ENCODE data around the gene CSMD2.

Gene CSMD2

GRCh38 chr1:33990281-33990680, 174.7 kb downstream of the CSMD2 start:
- no peak for DNase-seq

DNA sequence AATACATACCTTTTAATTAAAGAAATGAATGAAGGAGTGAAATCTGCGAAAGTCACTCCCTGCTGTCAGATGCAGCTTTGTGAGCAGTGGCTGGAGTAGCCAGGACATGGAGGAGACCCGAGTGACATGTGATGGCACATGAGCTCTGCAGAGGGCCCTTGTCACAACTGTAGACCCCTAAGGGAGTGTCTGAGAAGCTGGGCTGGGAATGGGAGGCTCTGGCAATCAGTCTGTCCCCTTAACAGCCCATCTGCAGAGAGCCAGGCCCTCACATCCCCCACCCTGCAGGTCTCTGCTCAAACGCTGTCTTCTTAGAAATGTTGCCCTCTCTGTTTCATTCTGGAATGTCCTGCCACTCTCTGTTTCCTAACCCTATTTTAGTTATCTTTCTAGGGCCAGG, 176.9 kb downstream of the CSMD2 start:
- no peak for DNase-seq

DNA sequence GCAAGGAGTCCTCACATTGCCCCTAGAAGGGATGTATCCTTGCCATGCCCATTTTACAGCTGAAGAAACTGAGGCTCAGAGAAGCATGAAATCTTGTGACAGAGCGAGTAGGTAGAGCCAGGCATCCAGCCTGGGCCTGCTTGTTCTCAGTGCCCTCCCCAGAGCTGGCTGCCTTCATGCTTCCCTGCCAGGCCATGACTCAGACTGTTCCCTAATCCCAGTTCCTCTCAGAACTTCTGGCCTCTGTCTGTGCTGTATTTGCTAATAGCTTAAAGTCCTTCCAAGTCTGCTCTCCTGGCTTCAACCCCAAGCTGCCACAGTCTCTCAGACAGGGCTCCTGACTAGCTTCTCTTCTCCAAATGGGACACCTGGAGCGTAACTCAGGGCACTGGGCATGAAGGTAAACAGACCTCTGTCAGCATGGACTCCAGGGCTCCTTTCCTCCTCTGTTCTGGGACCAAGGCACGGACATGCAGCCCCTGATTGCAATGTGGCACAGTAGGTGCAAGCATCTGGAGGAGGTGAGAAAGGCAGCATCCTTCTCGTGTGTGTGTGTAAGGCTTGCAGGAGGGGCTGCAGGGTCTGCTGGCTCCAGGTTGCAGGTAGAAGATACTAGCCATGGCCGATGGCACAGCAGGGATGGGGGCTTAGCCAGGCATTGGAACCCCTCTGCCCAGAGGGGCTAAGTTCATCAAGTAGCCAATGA, 178.5 kb downstream of the CSMD2 start:
- no peak for DNase-seq

DNA sequence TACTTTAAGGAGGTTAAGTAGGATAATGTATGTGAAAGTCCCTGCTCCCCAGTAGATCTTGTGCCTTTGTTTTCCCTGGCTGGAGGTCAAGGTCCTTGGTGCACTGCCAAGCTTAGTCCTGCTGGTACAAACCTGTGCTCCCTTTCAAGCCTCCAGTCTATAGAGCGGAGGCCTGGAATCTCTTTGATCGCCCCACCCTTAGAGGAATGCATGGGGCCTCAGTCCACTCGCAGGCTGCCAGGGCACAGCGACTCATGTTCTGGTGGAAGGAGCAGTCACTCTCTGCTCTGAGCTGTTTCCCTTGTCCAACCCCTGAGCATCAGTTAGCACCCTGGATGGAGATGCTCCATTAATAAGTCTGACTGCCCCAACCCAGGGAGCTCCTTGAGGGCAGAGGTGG, 179.4 kb downstream of the CSMD2 start:
- DNase-seq: no peak

DNA sequence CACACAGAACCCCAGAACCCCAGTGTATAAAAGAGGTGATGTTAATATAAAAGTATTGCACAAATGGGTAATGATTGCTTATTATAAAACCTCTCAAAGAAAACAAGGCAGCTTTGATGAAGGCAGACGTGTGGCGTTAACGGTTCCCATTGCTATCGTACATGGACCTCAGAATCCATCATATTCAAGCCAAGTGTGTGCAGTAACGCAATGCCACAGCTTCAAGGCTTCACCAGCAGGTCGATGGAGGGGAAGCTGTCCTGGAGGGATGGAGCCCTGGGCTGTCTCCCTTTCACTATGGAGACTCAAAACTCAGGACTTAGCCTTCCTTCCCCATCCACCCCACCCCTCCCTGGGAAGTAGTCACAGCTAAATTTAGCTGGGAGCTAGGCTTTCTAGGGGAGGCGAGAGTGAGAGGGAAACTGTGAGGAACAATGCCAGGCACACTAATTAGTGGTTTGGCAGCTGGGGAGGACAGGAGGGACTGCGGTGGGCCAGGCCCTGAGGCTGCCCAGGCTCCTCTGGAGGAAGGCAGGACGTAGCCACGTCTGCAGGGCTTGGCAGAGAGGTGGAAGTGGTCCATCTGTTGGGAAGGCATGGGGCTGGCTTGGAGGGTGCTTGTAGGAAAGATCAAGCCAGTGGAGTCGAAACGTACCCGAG, 180.0 kb downstream of the CSMD2 start:
- DNase-seq: no peak

DNA sequence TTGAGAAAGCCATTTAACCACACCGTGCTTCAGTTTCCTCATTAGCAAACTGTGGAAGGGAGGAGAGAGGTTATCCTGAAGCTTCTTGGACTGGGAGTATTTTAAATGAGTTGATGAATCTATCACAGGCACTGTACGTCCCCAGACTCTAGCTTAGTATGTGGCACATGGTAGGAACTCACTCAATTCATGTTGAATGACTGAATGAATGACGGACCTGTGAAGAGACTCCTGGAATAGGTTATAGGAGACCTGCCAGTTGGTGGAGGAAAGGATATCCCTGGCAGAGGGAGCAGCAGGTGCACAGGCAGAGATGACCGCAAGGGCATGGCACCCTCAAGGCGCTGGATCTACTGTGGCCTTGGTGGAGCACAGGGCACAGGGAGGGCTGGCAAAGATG, 182.6 kb downstream of the CSMD2 start:
- no peak for DNase-seq

- DNase-seq: no peak
These were observed 185.7 kb downstream of the CSMD2 start for GRCh38 chr1:33979341-33979740.

- DNase-seq: no peak
These were observed 189.1 kb downstream of the CSMD2 start for GRCh38 chr1:33975961-33976360.

DNA sequence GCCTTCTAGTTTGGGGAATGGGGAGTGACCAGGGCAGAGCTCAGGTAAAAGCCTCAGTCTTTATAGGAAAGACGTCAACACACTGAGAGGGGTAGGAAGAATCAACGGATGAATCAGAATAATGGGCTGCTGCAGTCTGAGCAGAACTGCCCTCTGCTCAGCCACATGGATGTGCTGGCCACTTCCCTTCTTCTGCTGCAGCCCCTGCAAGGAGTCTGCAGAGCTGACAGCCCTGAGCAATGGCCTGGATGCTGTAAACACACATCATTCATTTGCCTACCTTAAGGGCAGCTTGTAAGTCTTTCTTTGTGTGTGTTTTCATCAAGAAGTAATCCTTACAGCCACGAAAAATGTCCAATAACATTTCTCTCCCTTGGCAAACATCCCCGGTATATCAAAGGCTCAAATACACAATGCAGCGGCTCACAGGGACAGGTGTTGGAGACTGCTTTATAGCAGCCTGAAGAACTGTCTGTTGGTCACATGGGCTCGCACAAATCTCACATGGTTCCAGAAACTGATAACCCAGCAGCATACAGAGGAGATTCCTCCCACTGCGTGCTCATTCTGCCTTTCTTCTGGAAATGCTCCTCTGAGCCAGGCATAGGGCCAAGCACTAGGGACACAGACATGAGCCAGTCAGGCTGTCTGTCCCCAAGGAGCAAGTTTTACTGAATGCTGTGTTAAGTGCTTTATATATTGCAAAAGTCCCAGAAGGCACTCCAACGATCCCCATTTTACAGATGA, 191.1 kb downstream of the CSMD2 start:
- DNase-seq: no peak

DNA sequence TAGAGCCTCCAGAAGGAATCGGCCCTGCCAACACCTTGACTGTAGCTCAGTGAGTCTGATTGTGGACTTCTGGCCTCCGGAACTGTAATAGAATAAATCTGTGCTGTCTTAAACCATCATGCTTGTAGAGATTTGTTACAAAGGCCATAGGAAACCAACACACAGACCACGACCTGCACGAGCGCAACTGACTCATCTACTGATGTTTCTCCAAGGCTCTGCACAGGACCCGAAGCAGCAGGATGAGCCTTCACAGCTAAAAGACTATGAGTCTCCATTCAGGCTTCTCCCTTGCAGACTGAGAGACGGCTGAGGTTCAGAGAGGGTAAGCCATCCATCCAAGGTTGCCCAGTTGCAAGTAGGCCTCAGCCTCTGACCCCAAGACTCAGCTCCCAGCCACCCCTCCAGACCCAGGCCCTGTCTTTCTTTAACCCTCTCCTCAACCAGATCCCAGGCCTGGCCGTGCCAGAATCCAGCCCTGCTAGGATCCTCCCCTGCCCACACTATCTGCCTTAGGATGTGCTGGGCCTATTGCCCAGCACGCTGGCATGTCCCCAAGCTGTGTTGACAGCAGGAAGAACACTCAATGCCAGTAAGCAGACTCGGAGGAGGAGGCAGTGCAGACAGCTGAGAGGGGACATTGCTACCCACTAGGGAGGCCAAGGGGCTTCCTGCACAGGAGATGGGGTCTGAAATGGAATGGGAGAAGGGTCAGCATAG, 192.2 kb downstream of the CSMD2 start:
- DNase-seq: no peak

DNA sequence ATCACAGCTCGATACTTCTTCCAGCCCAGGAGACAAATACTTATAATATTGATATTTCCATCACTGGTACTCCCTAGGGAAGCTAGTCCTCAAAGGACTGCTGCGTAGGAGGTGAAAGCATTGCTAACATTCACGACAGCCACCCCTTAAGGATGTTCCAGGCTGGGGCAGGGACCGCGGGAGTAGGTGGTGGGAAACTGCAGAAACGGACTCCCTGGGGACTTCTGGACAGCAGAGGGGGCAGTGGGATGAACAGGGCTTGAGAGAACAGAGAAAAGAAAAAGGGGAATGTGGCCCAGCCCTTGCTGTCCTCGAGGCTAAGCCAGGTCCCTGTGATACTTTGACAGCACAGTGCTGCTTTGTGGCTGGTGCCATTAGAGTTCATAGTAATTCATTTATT, 193.1 kb downstream of the CSMD2 start:
- DNase-seq: no peak

- no peak for DNase-seq
These were observed 193.9 kb downstream of the CSMD2 start for GRCh38 chr1:33971018-33971710.

GRCh38 chr1:33970148-33970825, 194.7 kb downstream of the CSMD2 start:
- no peak for DNase-seq

DNA sequence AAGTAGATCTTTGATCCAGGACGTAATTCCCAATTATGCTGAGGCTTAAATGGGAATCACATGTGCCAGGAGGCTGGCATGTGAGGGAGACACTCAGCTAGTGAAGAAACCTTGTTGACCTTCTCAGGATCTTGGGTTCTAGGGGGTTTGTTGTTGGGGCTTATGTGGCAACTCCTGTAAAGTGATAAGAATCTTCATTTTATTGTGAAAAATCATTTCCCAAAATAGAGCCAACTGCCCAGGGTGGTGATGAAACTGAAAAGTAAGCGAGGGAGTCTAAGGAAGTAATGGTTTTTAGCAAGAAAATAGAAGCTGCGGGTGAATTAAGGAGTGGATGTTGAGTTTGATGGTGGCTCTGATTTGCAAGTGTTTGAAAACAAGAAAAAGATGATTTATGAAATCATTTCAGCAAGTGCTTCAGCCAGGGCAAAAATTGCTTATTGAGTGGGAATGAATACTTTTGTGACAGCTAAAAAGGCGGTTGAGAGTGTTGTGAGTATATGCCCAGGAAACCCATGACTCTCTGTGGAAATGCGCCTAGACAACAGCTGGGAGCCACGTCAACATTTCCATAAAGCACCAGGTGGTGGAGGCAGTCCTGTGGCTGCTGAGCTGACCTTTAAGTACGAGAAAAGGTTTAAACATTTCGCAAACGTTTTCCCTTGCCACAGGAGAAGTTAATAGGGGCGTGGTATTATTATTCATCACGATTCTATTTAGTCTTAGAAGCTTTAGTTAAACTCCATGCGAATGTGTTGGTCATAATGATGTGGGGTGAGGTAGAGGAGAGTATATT, 198.5 kb downstream of the CSMD2 start:
- peak; percentile 25 for DNase-seq

DNA sequence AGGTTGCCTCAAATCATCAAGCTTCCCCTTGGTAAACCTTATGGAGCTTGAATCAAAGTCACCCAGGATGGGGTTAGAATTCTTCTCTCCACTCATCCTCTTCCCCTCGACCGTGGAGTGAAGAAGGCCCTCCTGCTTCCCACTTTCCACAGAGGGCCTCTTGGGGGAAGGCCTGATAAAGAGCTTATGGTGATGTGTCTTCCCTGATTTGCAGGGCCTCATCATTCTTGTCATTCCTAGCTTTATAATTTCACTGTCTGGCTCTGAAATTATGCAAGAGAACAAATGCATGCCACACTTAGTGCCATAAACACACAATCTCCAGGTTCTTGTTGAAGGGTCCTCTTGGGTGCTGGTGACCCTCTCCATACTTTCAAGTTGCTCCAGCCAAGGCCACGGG, 199.9 kb downstream of the CSMD2 start:
- DNase-seq: no peak

DNA sequence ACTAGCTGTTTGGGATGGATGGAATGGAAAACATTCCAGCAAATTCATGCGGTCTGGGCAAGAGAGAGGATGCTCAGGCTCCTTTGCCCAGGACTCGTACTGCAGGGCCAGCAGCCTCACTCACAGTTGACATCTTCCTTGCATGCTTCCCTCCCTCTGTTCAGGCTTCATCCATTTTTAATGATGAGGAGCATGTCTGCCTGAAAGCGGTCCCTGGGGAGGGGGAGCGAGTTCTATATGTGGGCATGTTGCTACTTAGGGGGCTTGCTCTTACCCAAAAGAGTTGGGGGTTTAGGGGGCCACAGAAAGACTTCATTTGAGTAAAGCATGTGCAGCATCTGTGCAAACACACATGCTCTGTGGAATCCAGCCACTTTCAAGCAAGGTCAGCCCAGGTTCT, 203.0 kb downstream of the CSMD2 start:
- no peak for DNase-seq

- DNase-seq: no peak
These were observed 204.7 kb downstream of the CSMD2 start for GRCh38 chr1:33960188-33960895.

- no peak for DNase-seq
These were observed 207.2 kb downstream of the CSMD2 start for GRCh38 chr1:33957854-33958253.

DNA sequence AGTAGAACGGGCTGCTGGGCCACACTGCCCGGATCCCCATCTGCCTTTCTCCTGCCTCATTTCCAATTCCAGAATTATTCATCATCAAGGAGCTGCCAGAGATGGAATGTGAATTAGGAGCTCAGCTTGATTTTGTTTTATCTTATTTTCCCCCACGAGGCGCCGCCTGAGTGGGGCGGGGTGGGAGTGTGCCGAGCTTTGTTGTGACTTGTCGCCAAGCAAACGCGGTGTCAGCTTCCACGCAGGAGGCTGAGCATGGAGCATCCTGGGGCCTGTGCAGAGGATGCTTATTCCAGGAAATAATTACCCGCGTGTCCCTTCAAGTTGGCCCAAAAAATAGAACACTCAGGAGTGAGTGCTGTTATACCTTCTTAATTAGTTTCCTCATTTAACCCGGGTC, 209.9 kb downstream of the CSMD2 start:
- no peak for DNase-seq

DNA sequence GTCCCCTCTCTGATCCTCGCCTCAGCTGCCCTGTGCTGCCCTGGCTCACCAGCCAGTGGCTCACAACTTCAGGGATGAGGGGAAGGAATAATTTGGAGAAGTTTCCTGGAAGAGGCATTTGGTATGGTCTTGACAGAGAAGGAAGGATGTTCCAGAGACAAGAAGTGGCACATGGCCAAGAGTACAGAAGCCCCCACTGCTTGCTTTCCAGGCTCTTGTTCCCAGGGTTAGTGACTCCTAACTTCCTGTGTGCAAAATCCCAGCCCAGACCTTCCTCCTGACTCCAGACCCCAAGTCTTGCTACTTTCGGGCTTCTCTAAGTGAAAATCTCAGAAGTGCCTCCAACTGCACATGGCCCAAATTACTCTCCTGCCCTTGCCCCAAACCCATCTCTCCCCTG, 215.5 kb downstream of the CSMD2 start:
- DNase-seq: no peak

DNA sequence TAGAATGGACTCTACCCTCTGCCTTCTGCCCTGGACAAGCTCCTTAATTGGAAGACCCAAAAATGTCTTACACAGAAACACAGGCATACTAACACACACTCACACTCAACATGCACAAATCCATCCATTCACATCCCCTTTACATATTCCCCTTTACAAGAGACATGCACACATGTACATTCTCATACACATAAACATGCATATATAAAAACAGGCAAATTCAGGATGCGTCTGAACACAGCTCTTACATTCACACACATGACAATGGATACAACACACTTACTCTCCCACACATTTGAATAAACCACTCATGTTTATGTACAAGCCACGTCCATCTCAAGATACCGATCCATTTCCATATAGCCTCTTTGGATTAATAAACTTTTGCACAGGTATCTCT, 216.7 kb downstream of the CSMD2 start:
- no peak for DNase-seq

All from DMS79 (cell line).